GM13976 (cell line): ENCODE results near the gene PANX1.

Experiments used
- DNase-seq: peaks from one replicate; pipeline ENCODE4 v3.0.0; 2012; ENCODE audit warnings: low spot score
- in situ Hi-C: fragments of 300-500 bp; cut with MboI; formaldehyde crosslinking; loops from one replicate; pipeline ENCODE4 v1.12.0; 2022; ENCODE audit warnings: low sequenced_read_pairs, mixed read lengths, inconsistent platforms; ENCODE audit not compliant: unreplicated experiment
- TF ChIP-seq, protein P1 (sequence below): IDR thresholded peaks from 2 replicates; pipeline ENCODE4 v1.5.1; 2012; ENCODE audit warnings: borderline replicate concordance, mild to moderate bottlenecking; ENCODE audit not compliant: insufficient read depth; ENCODE audit errors: extremely low read depth, missing control alignments, control extremely low read depth

PANX1 gene

DNA sequence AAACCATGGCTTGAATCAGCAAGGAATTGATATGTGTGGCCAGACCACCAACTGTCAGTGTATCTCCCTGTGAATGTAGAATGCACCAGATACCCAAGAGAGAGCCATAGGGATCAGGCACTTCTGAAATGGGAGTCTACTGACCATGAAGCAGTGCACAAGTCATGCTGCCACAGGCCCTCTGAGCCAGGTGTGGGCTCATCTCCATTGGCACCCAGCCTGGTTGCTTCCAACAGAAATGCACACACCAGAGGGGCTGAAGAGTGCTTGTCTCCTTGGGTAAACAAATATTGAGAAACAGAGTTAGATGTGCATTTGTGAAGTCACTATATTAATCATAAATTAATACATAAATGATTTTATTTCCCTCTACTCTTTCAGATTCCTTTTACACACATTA, 28.4 kb upstream of the PANX1 start:
- no peak for DNase-seq
- TF ChIP-seq, protein P1, sequence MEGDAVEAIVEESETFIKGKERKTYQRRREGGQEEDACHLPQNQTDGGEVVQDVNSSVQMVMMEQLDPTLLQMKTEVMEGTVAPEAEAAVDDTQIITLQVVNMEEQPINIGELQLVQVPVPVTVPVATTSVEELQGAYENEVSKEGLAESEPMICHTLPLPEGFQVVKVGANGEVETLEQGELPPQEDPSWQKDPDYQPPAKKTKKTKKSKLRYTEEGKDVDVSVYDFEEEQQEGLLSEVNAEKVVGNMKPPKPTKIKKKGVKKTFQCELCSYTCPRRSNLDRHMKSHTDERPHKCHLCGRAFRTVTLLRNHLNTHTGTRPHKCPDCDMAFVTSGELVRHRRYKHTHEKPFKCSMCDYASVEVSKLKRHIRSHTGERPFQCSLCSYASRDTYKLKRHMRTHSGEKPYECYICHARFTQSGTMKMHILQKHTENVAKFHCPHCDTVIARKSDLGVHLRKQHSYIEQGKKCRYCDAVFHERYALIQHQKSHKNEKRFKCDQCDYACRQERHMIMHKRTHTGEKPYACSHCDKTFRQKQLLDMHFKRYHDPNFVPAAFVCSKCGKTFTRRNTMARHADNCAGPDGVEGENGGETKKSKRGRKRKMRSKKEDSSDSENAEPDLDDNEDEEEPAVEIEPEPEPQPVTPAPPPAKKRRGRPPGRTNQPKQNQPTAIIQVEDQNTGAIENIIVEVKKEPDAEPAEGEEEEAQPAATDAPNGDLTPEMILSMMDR: no peak
- in situ Hi-C loops: no loop called here

DNA sequence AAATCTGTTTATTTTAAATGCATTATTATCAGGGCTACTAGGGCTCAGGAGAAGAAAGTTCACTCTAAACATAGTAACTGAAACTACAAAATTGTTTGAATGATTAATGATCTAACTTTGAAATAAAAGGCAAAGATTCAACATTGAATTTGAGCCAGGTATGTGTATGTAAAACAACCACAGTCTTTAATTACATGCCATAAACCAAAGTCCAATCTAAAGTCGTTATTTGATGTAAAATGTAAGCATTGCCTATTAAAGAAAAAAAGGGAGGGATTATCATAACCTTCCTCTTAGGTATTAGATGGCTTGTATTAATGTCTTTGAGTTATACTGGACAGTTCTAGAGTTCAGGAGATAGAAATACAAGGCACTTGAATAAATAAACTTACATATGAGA, 25.2 kb upstream of the PANX1 start:
- TF ChIP-seq, protein P1: no peak
- no peak for DNase-seq
- in situ Hi-C loops: no loop called here

DNA sequence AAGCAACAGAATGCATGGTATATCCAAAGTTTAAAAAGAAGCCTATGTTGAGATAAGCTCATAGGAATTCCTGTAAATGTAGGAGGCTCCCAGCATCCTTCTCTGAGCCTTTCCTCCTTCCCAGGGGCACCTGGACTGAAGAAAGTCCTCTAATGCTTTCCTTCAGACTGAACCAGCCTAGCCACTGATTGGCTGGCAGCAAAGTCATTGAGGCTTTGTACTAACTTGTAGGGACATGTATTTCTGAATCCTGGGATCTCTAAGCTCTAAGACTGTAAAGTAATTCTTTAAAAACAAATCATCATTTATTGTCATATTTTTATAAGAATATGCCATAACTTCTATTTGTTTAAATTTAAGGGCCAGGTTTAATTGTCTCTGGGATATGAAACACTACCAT, 23.9 kb upstream of the PANX1 start:
- no peak for DNase-seq
- TF ChIP-seq, protein P1: no peak
- in situ Hi-C loops: no loop called here

DNA sequence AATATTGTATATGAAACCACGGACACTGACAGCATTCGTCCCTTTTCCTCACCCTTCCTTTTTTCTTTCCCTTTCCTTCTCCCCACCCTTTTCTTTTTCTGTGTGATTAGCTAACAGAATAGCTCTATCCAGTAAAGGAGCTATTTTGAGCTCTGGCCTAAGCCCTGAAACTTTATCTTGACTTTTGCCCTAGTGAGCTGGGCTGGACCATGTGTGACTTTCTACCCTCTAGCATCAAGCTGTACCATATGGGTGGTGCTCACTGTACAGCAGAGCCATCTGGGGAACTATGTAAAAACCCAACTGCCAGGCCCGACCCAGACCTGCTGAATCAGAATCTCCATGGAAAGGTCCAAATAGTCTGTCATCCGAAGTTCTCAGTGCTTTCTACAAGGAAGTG, 21.9 kb upstream of the PANX1 start:
- TF ChIP-seq, protein P1: no peak
- in situ Hi-C loops: no loop called here
- DNase-seq: no peak

DNA sequence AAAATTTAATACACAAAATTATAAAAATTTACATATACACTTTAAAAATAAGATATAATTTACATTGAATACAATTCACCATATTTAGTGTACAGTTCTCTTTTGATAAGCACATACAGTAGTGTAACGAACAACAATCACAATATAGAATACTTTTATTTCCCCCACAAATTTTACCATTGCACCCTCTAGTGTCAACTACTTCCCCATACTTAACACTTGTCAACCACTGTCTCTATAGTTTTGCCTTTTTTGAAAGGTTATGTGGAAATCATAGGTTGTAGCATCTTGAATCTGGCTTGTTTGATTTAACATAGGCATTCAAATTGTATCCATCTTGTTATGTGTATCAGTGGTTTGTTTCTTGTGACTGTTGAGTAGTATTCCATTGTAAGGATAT, 21.3 kb upstream of the PANX1 start:
- TF ChIP-seq, protein P1: no peak
- in situ Hi-C loops: no loop called here
- no peak for DNase-seq

DNA sequence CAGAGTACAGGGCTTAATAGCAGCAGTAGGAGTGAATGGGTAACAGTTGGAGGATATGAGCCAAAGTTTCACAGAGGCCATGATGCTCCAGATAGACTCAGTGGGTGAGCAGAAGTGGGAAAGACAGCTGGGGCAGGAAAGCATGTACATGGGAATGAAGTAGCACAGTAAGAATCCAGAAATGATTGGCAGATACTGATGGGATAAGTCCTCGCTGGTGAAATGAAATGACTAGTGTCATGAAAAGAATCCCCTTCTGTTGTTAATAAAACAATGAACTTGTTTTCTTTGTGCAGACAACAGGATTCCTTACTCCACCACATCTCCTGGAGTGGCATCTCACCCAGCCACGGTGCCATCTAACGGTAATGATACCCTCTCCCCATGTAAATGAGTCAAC, 17.4 kb upstream of the PANX1 start:
- TF ChIP-seq, protein P1: no peak
- in situ Hi-C loops: no loop called here
- DNase-seq: no peak

DNA sequence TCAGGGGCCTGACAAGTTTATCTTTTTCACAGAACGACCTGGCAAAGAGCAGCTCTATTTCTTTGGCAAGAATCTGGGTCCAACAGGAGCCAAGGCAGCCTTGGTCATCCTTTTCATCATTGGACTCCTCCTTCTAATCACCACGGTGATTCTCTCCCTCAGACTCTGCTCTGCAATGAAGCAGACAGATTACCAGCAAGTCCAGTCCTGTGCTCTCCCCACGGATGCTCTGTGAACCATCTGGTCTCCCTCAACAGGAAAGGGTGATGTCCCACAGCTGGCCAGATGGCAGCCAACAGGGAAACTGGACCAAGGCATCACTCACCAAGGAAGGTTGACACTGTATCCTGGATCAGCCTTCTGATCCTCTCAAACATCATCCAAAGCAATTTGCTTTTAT, 17.0 kb upstream of the PANX1 start:
- in situ Hi-C loops: no loop called here
- no peak for DNase-seq
- TF ChIP-seq, protein P1: no peak
